Measurements from ENCODE around the gene DRGX. TPM values are rescaled to one million over a fixed set of nuclear protein-coding genes. Genes with fewer than 3 reads are reported as not detected.

DRGX gene
- not detected in 2 replicates for total RNA-seq (2013; cell fraction: nucleolus; rRNA removed)
- total RNA-seq (2014; rRNA removed) (not detected in 2 replicates), total RNA-seq (2014; rRNA removed; fragmentation: Illumina TruSeq; extraction: Trizol) (not detected in 2 replicates), total RNA-seq (2021) (not detected in 2 replicates), polyA plus RNA-seq (2011; rRNA removed) (not detected in 2 replicates), polyA plus RNA-seq (2014; fragmentation: Illumina TruSeq; extraction: Trizol) (not detected in 2 replicates), polyA plus RNA-seq (2014; fragmentation: Nextera tagmentation; extraction: Ambion mirVana) (not detected), polyA plus RNA-seq (2014; rRNA removed) (not detected in 2 replicates), polyA plus RNA-seq (2016; fragmentation: Nextera tagmentation; extraction: Ambion mirVana) (not detected), polyA minus RNA-seq (2011; rRNA and poly(A)+ RNA removed) (not detected in 2 replicates), Bru-seq, nascent RNA (percentile 9 among the genes with signal in this experiment), BruChase-seq, experiment 1, labeled RNA remaining after a 6-hour chase (percentile 3 among the genes with signal in this experiment), BruChase-seq, experiment 2, labeled RNA remaining after a 2-hour chase (not detected)
- not detected for polyA plus RNA-seq (2011; ENCODE audit: low read depth)
- polyA plus RNA-seq (2011; cell fraction: cytosol; rRNA removed) = not detected in 2 replicates
- not detected in 2 replicates for polyA plus RNA-seq (2011; cell fraction: nucleus; rRNA removed)
- not detected in 2 replicates for polyA plus RNA-seq (2012)
- polyA minus RNA-seq (2011; cell fraction: cytosol; rRNA and poly(A)+ RNA removed) = not detected in 2 replicates
- not detected in 2 replicates for polyA minus RNA-seq (2011; cell fraction: nucleus; rRNA and poly(A)+ RNA removed)
- long read RNA-seq, experiment 1 = 0 reads
- long read RNA-seq, experiment 2 = 0 reads

- TF ChIP-seq KDM1A (IDR thresholded peaks at IDR 0.05; ENCODE audit: borderline replicate concordance) = no peak
- no peak for TF ChIP-seq KAT2A (conservative IDR thresholded peaks at IDR 0.05; ENCODE audit: control insufficient read depth, low read depth, low read length)
- no peak for TF ChIP-seq ZNF24 (IDR thresholded peaks at IDR 0.05)
- no peak for TF ChIP-seq GABPA (IDR thresholded peaks at IDR 0.05; ENCODE audit: low read depth)
- TF ChIP-seq NFYB (IDR thresholded peaks at IDR 0.05; ENCODE audit: insufficient read depth, low read depth, low read length) = no peak
- TF ChIP-seq YBX1 (IDR thresholded peaks at IDR 0.05) = no peak
- no peak for TF ChIP-seq HSF1 (IDR thresholded peaks at IDR 0.05; ENCODE audit: low read depth, low read length)
- TF ChIP-seq IKZF2 (IDR thresholded peaks at IDR 0.05) = no peak
- no peak for TF ChIP-seq RFX5 (IDR thresholded peaks at IDR 0.05; ENCODE audit: low read depth, low read length)
- no peak for TF ChIP-seq ZNF384 (IDR thresholded peaks at IDR 0.05; ENCODE audit: borderline replicate concordance, low read depth, low read length)
- TF ChIP-seq KLF5 (IDR thresholded peaks at IDR 0.05; ENCODE audit: partially characterized antibody) = no peak
- TF ChIP-seq YY1 (IDR thresholded peaks at IDR 0.05; ENCODE audit: low read depth, low read length) = no peak
- no peak for TF ChIP-seq MLLT1 (IDR thresholded peaks at IDR 0.05)
- no peak for TF ChIP-seq TCF3 (IDR thresholded peaks at IDR 0.05; ENCODE audit: borderline replicate concordance, insufficient read depth, low read depth, low read length)
- FAIRE-seq (no peak), DNase-seq (ENCODE audit: low read depth, low spot score) (no peak), ATAC-seq (peak; percentile 54)
- intact Hi-C loops (cut with micrococcal nuclease; ENCODE audit: unreplicated experiment) = no loop called here
- ChIA-PET POLR2A (no interaction called here), RAD21 (ENCODE audit: unreplicated experiment) (no interaction called here), CTCF (interaction anchor here (1.0 kb wide), 1 partner anchor 12 kb away, joined by 3 read pairs; no protein-coding TSS in a partner anchor), SMC1A (ENCODE audit: uncharacterized antibody, unreplicated experiment) (no interaction called here)
- 22% methylated on average over 63 of the region's 63 CpGs for WGBS (ENCODE audit: insufficient coverage, insufficient replicate concordance, low lambda C conversion rate, missing lambda C conversion rate)
- Histone ChIP-seq H3K27me3 (replicated peaks in 1 of 2; ENCODE audit: control insufficient read depth in 2 of 2, insufficient read depth in 2 of 2, low read length in 1 of 2) (peaks cover 17% of the 10 kb centered on the region in 2 experiments), H3K36me3 (ENCODE audit: control insufficient read depth in 2 of 2, insufficient read depth in 2 of 2, low read length in 1 of 2) (no peaks in the 10 kb centered on the region), H3K9ac (ENCODE audit: control insufficient read depth, insufficient read depth, low read length) (no peak within 1 kb of the TSS), H2AFZ (ENCODE audit: control insufficient read depth, low read depth, low read length) (no peak within 1 kb of the TSS), H3K27ac (ENCODE audit: control insufficient read depth, insufficient read depth) (no peak within 1 kb of the TSS), H4K20me1 (ENCODE audit: control insufficient read depth, insufficient read depth) (no peaks in the 10 kb centered on the region), H3K4me3 (no peak within 1 kb of the TSS), H3K79me2 (ENCODE audit: control insufficient read depth, insufficient read depth, low read length) (no peaks in the 10 kb centered on the region), H3K4me1 (ENCODE audit: control insufficient read depth, insufficient read depth, low read length) (no peaks in the 10 kb centered on the region), H3K9me3 (replicated peaks; ENCODE audit: control insufficient read depth, insufficient read depth, low read length) (no peaks in the 10 kb centered on the region; the same call in 2 of the 3 replicates), H3K4me2 (ENCODE audit: control insufficient read depth, insufficient read depth) (0 out of 2 replicates have a peak within 1 kb of the TSS, but pooled peaks have one; percentile 17)
- BruUV-seq (replicated peaks) = no TSS peak
- in situ Hi-C loops (cut with MboI) = no loop called here
Observed at GRCh38 chr10:49395741-49396665, at the start of gene DRGX. Gene DRGX, minus strand, starts transcription at chr10:49396089. Its CDS starts 649 bp downstream, at chr10:49395440.

Measured in GM12878 (cell line).